ENCODE results near the gene ANXA9.

DNA sequence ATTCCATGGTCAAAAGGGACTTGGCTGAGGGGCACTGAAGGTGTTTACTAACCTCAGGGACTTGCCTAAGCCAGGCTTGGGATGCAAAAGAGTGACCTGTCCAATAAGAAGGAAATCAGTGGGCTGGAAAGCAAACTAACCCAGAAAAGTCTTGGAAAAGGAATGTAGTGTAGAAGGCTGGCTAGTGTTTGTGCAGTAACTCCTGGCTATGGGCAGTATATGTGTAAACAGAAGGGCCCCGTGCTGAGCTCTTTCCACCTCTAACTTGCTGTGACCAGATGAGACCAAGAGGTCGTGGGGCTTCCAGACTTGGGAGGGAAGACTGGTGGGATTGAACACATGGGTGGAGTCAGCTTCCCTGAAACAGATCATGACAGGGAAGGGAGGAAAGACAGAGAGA, 20.5 kb downstream of the ANXA9 start:
- TF ChIP-seq, protein P1, sequence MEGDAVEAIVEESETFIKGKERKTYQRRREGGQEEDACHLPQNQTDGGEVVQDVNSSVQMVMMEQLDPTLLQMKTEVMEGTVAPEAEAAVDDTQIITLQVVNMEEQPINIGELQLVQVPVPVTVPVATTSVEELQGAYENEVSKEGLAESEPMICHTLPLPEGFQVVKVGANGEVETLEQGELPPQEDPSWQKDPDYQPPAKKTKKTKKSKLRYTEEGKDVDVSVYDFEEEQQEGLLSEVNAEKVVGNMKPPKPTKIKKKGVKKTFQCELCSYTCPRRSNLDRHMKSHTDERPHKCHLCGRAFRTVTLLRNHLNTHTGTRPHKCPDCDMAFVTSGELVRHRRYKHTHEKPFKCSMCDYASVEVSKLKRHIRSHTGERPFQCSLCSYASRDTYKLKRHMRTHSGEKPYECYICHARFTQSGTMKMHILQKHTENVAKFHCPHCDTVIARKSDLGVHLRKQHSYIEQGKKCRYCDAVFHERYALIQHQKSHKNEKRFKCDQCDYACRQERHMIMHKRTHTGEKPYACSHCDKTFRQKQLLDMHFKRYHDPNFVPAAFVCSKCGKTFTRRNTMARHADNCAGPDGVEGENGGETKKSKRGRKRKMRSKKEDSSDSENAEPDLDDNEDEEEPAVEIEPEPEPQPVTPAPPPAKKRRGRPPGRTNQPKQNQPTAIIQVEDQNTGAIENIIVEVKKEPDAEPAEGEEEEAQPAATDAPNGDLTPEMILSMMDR (IDR thresholded peaks at IDR 0.05; ENCODE audit: insufficient read depth, low read length), result no peak
- no peak for TF ChIP-seq POLR2AphosphoS5 (IDR thresholded peaks at IDR 0.05; ENCODE audit: low read depth)
